Measurements from ENCODE around the gene ZEB1.
"Not testable (repeated sequence)": the region's sequence is repeated elsewhere in the genome, so short reads cannot be mapped to it uniquely, and the experiment has no call there.

The ZEB1 gene

GRCh38 chr10:31404640-31405039 is 85.6 kb downstream of the ZEB1 start:
- Histone ChIP-seq H4K20me1 (ENCODE audit: insufficient read depth, low read length, poor library complexity, severe bottlenecking) (peaks cover 16% of the 10 kb centered on the region), H3K9ac (ENCODE audit: low read depth, low read length, poor library complexity, severe bottlenecking) (no peak overlapping the region), H3K79me2 (ENCODE audit: insufficient read depth, low read length) (peaks cover 53% of the 10 kb centered on the region), H2AFZ (ENCODE audit: low read length) (no peak overlapping the region), H3K9me2 (replicated peaks; ENCODE audit: low read depth, low read length) (no peaks in the 10 kb centered on the region), H3F3A (ENCODE audit: low read depth) (0 out of 2 replicates have a peak, but pooled peaks cover 5% of the 10 kb centered on the region), H3K36me3 (ENCODE audit: insufficient read depth, low read length) (no peaks in the 10 kb centered on the region), H3K27me3 (ENCODE audit: insufficient read depth, low read length, poor library complexity, severe bottlenecking) (no peaks in the 10 kb centered on the region), H3K9me3 (ENCODE audit: insufficient read depth, low read depth, low read length) (no peaks in the 10 kb centered on the region), H3K4me3 (ENCODE audit: low read length, poor library complexity, severe bottlenecking) (no peak overlapping the region), H3K4me2 (ENCODE audit: low read depth, low read length, poor library complexity, severe bottlenecking) (peak overlapping the region; percentile 5), H3K4me1 (ENCODE audit: insufficient read depth, low read length, poor library complexity, severe bottlenecking) (peaks cover 21% of the 10 kb centered on the region)
- TF ChIP-seq CTCF (conservative IDR thresholded peaks at IDR 0.05; ENCODE audit: low read length) (no peak), EZH2phosphoT487 (IDR thresholded peaks at IDR 0.05; ENCODE audit: borderline replicate concordance) (no peak)

- H3K36me3 ChIP-seq (ENCODE audit: insufficient read depth, low read length); H3K4me3 ChIP-seq (ENCODE audit: low read length, poor library complexity, severe bottlenecking); H3K9me2 ChIP-seq (replicated peaks; ENCODE audit: low read depth, low read length); H3K4me2 ChIP-seq (ENCODE audit: low read depth, low read length, poor library complexity, severe bottlenecking); H3K9ac ChIP-seq (ENCODE audit: low read depth, low read length, poor library complexity, severe bottlenecking); H3K27me3 ChIP-seq (ENCODE audit: insufficient read depth, low read length, poor library complexity, severe bottlenecking); H3F3A ChIP-seq (ENCODE audit: low read depth); H2AFZ ChIP-seq (ENCODE audit: low read length); H3K9me3 ChIP-seq (ENCODE audit: insufficient read depth, low read depth, low read length): not testable (repeated sequence)
- Histone ChIP-seq H4K20me1 (ENCODE audit: insufficient read depth, low read length, poor library complexity, severe bottlenecking) (peaks cover 11% of the 10 kb centered on the region), H3K4me1 (ENCODE audit: insufficient read depth, low read length, poor library complexity, severe bottlenecking) (peaks cover 21% of the 10 kb centered on the region), H3K79me2 (ENCODE audit: insufficient read depth, low read length) (peaks cover 53% of the 10 kb centered on the region)
Observed at GRCh38 chr10:31405829-31406228, 86.8 kb downstream of the ZEB1 start.

- Histone ChIP-seq H4K20me1 (ENCODE audit: insufficient read depth, low read length, poor library complexity, severe bottlenecking) (peaks cover 38% of the 10 kb centered on the region), H3K79me2 (ENCODE audit: insufficient read depth, low read length) (peaks cover 69% of the 10 kb centered on the region), H3K4me1 (ENCODE audit: insufficient read depth, low read length, poor library complexity, severe bottlenecking) (peaks cover 11% of the 10 kb centered on the region)
- H3K4me2 ChIP-seq (ENCODE audit: low read depth, low read length, poor library complexity, severe bottlenecking); H3K27me3 ChIP-seq (ENCODE audit: insufficient read depth, low read length, poor library complexity, severe bottlenecking); H3K4me3 ChIP-seq (ENCODE audit: low read length, poor library complexity, severe bottlenecking); H3K36me3 ChIP-seq (ENCODE audit: insufficient read depth, low read length); H2AFZ ChIP-seq (ENCODE audit: low read length); H3K9me3 ChIP-seq (ENCODE audit: insufficient read depth, low read depth, low read length); H3F3A ChIP-seq (ENCODE audit: low read depth); H3K9me2 ChIP-seq (replicated peaks; ENCODE audit: low read depth, low read length); H3K9ac ChIP-seq (ENCODE audit: low read depth, low read length, poor library complexity, severe bottlenecking): not testable (repeated sequence)
Observed at GRCh38 chr10:31412397-31412796, 93.4 kb downstream of the ZEB1 start.

GRCh38 chr10:31413325-31413724 is 94.3 kb downstream of the ZEB1 start:
- Histone ChIP-seq H3K4me1 (ENCODE audit: insufficient read depth, low read length, poor library complexity, severe bottlenecking) (peaks cover 11% of the 10 kb centered on the region), H3K9me2 (replicated peaks; ENCODE audit: low read depth, low read length) (no peaks in the 10 kb centered on the region), H3K9me3 (ENCODE audit: insufficient read depth, low read depth, low read length) (no peaks in the 10 kb centered on the region), H3K79me2 (ENCODE audit: insufficient read depth, low read length) (peaks cover 77% of the 10 kb centered on the region), H3K9ac (ENCODE audit: low read depth, low read length, poor library complexity, severe bottlenecking) (no peak overlapping the region), H3F3A (ENCODE audit: low read depth) (no peaks in the 10 kb centered on the region; the same call in 1 of the 2 replicates), H3K4me2 (ENCODE audit: low read depth, low read length, poor library complexity, severe bottlenecking) (no peak overlapping the region), H3K4me3 (ENCODE audit: low read length, poor library complexity, severe bottlenecking) (no peak overlapping the region), H3K36me3 (ENCODE audit: insufficient read depth, low read length) (no peaks in the 10 kb centered on the region), H4K20me1 (ENCODE audit: insufficient read depth, low read length, poor library complexity, severe bottlenecking) (peaks cover 38% of the 10 kb centered on the region), H3K27me3 (ENCODE audit: insufficient read depth, low read length, poor library complexity, severe bottlenecking) (no peaks in the 10 kb centered on the region), H2AFZ (ENCODE audit: low read length) (no peak overlapping the region)
- TF ChIP-seq CTCF (conservative IDR thresholded peaks at IDR 0.05; ENCODE audit: low read length) (no peak), EZH2phosphoT487 (IDR thresholded peaks at IDR 0.05; ENCODE audit: borderline replicate concordance) (no peak)
